H9 (cell line): ENCODE results near the gene RARA. TPM values are rescaled to one million over a fixed set of nuclear protein-coding genes. Genes with fewer than 3 reads are reported as not detected.

Source experiments
- DNase-seq: peaks from one replicate; pipeline ENCODE4 v3.0.0-alpha.2; 2017
- H2AFZ ChIP-seq: one replicate; pipeline ENCODE4 v1.6.1; 2013; ENCODE audit warnings: mild to moderate bottlenecking, low read length, control low read depth, moderate library complexity
- H2AK5ac ChIP-seq: 2 replicates; pipeline ENCODE4 v1.6.1; 2013; ENCODE audit warnings: low read length, control low read depth, mixed read lengths; ENCODE audit not compliant: insufficient read length
- H2BK120ac ChIP-seq: one replicate; pipeline ENCODE4 v1.6.1; 2013; ENCODE audit warnings: low read depth, mild to moderate bottlenecking, low read length, control low read depth, inconsistent platforms; ENCODE audit not compliant: poor library complexity, severe bottlenecking
- H2BK12ac ChIP-seq: 2 replicates; pipeline ENCODE4 v1.6.1; 2013; ENCODE audit warnings: low read length, control low read depth, mixed read lengths, low read depth; ENCODE audit not compliant: insufficient read length
- H2BK15ac ChIP-seq: 2 replicates; pipeline ENCODE4 v1.6.1; 2013; ENCODE audit warnings: low read depth, low read length, control low read depth
- H2BK20ac ChIP-seq: one replicate; pipeline ENCODE4 v1.6.1; 2013; ENCODE audit warnings: low read depth, mild to moderate bottlenecking, low read length, control low read depth, inconsistent platforms; ENCODE audit not compliant: poor library complexity, severe bottlenecking
- H2BK5ac ChIP-seq: 2 replicates; pipeline ENCODE4 v1.6.1; 2013; ENCODE audit warnings: low read length, control low read depth, mixed read lengths; ENCODE audit not compliant: insufficient read length
- H3K14ac ChIP-seq: 2 replicates; pipeline ENCODE4 v1.6.1; 2013; ENCODE audit warnings: low read length, control low read depth; ENCODE audit not compliant: insufficient read depth
- H3K18ac ChIP-seq: 2 replicates; pipeline ENCODE4 v1.6.1; 2013; ENCODE audit warnings: low read depth, mild to moderate bottlenecking, mixed read lengths, low read length, control low read depth; ENCODE audit not compliant: insufficient read length
- H3K23ac ChIP-seq: 2 replicates; pipeline ENCODE4 v1.6.1; 2013; ENCODE audit warnings: low read length, control low read depth, mixed read lengths, low read depth; ENCODE audit not compliant: insufficient read length
- H3K23me2 ChIP-seq: 2 replicates; pipeline ENCODE4 v1.6.1; 2013; ENCODE audit warnings: low read depth, mild to moderate bottlenecking, mixed read lengths, low read length, control low read depth; ENCODE audit not compliant: insufficient read length, poor library complexity, severe bottlenecking
- H3K27ac ChIP-seq: 2 replicates; pipeline ENCODE4 v1.5.1; 2013; ENCODE audit warnings: low read length, control low read depth, mixed read lengths, low read depth; ENCODE audit not compliant: insufficient read length
- H3K27me3 ChIP-seq: 2 replicates; pipeline ENCODE4 v1.6.1; 2013; ENCODE audit warnings: low read length, control low read depth, inconsistent platforms; ENCODE audit not compliant: insufficient read depth
- H3K4ac ChIP-seq: 2 replicates; pipeline ENCODE4 v1.6.1; 2013; ENCODE audit warnings: low read depth, mild to moderate bottlenecking, control low read depth, inconsistent platforms, low read length, moderate library complexity
- H3K4me1 ChIP-seq: 2 replicates; pipeline ENCODE4 v1.6.1; 2013; ENCODE audit warnings: low read length, control low read depth, inconsistent platforms; ENCODE audit not compliant: insufficient read depth
- H3K4me2 ChIP-seq: 2 replicates; pipeline ENCODE4 v1.6.1; 2013; ENCODE audit warnings: low read length, control low read depth, mixed read lengths; ENCODE audit not compliant: insufficient read length, insufficient read depth
- H3K56ac ChIP-seq: 2 replicates; pipeline ENCODE4 v1.6.1; 2013; ENCODE audit warnings: low read depth, mild to moderate bottlenecking, mixed read lengths, low read length, control low read depth; ENCODE audit not compliant: insufficient read length
- H3K79me1 ChIP-seq: 2 replicates; pipeline ENCODE4 v1.6.1; 2013; ENCODE audit warnings: low read depth, mild to moderate bottlenecking, moderate library complexity, low read length, control low read depth, inconsistent platforms; ENCODE audit not compliant: insufficient read depth, poor library complexity, severe bottlenecking
- H3K79me2 ChIP-seq: 2 replicates; pipeline ENCODE4 v1.6.1; 2013; ENCODE audit warnings: low read length, control low read depth, inconsistent platforms; ENCODE audit not compliant: insufficient read depth
- H3K9ac ChIP-seq: 2 replicates; pipeline ENCODE4 v1.6.1; 2013; ENCODE audit warnings: low read length, control low read depth, mixed read lengths; ENCODE audit not compliant: insufficient read length; ENCODE audit errors: extremely low read depth
- H3K9me3 ChIP-seq: one replicate; pipeline ENCODE4 v1.6.1; 2013; ENCODE audit warnings: low read depth, low read length, inconsistent platforms; ENCODE audit not compliant: control insufficient read depth
- H3T11ph ChIP-seq: one replicate; pipeline ENCODE4 v1.6.1; 2013; ENCODE audit warnings: mild to moderate bottlenecking, low read length, control low read depth, inconsistent platforms
- H4K20me1 ChIP-seq: one replicate; pipeline ENCODE4 v1.6.1; 2013; ENCODE audit not compliant: control insufficient read depth, insufficient read length, insufficient read depth
- H4K5ac ChIP-seq: 2 replicates; pipeline ENCODE4 v1.6.1; 2013; ENCODE audit warnings: low read depth, mild to moderate bottlenecking, mixed read lengths, low read length, control low read depth; ENCODE audit not compliant: insufficient read length
- H4K8ac ChIP-seq: replicated peaks from 2 replicates; pipeline ENCODE4 v1.6.1; 2013; ENCODE audit warnings: low read length, control low read depth, mixed read lengths, low read depth; ENCODE audit not compliant: insufficient read length
- H4K91ac ChIP-seq: 2 replicates; pipeline ENCODE4 v1.6.1; 2013; ENCODE audit warnings: low read depth, mild to moderate bottlenecking, moderate library complexity, mixed read lengths, low read length, control low read depth; ENCODE audit not compliant: insufficient read length
- H3K27ac Mint-ChIP-seq, 3 experiments: 2 replicates in 2 of 3; 3 replicates in 1 of 3; pipeline ENCODE4 v1.8.0; 2020 to 2021; ENCODE audit warnings: mixed read lengths in 3 of 3, mild to moderate bottlenecking in 1 of 3, moderate library complexity in 1 of 3
- H3K27me3 Mint-ChIP-seq: 2 replicates; pipeline ENCODE4 v1.8.0; 2021; ENCODE audit warnings: low read depth, mild to moderate bottlenecking, moderate library complexity, mixed read lengths
- H3K36me3 Mint-ChIP-seq, 3 experiments: 2 replicates in 2 of 3; 3 replicates in 1 of 3; pipeline ENCODE4 v1.8.0; 2020 to 2021; ENCODE audit warnings: low read depth in 3 of 3, mixed read lengths in 3 of 3; ENCODE audit not compliant: insufficient read depth in 1 of 3
- H3K4me1 Mint-ChIP-seq, 2 experiments: 2 replicates each; pipeline ENCODE4 v1.8.0; 2020; ENCODE audit warnings: mixed read lengths in 2 of 2
- H3K4me3 Mint-ChIP-seq, 2 experiments: 2 replicates in 1 of 2; 3 replicates in 1 of 2; pipeline ENCODE4 v1.8.0; 2020 to 2021; ENCODE audit warnings: mild to moderate bottlenecking in 2 of 2, mixed read lengths in 2 of 2, moderate library complexity in 1 of 2
- H3K9me3 Mint-ChIP-seq, 2 experiments: 2 replicates in 1 of 2; 3 replicates in 1 of 2; pipeline ENCODE4 v1.8.0; 2020; ENCODE audit warnings: mild to moderate bottlenecking in 2 of 2, mixed read lengths in 2 of 2, moderate library complexity in 1 of 2
- WGBS: extraction: QIAGEN DNeasy Blood & Tissue Kit; methylation state at CpG from one replicate; pipeline ENCODE4 v1.1.7; 2013; ENCODE audit warnings: missing lambda C conversion rate, low lambda C conversion rate, mixed read lengths; ENCODE audit not compliant: insufficient read length; ENCODE audit errors: extremely low coverage; 5-methylcytosine and 5-hydroxymethylcytosine counted together
- total RNA-seq: library from RNA; stranded (reverse); gene quantifications from 2 replicates; pipeline ENCODE4 v1.2.1, GENCODE V29; 2021
- TF ChIP-seq, protein P1 (sequence below): fragments of 200-600 bp; sonication (generic); conservative IDR thresholded peaks from 3 replicates; pipeline ENCODE4 v1.8.0; 2021; ENCODE audit warnings: antibody characterized with exemption, mild to moderate bottlenecking

Gene RARA
- total RNA-seq, 1 experiment from 2014 or later: 17.6 TPM

DNA sequence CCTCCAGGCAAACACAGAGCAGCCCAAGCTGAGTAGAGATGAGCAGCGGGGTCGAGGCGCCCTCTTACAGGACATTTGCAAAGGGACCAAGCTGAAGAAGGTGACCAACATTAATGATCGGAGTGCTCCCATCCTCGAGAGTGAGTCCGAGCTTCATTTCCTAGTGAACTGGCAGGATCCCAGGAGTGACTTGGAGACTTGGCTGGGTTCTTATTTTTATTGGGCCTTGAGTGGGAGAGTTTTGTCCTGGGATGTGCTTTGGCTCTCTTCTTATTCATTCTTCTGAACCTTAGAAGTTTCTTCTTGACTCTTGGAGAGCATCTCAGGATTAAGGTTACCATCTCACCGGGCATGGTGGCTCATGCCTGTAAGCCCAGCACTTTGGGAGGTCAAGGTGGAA is 48.5 kb upstream of the RARA start:
- Histone ChIP-seq H3T11ph (no peak overlapping the region), H3K23ac (no peak overlapping the region), H2BK120ac (no peak overlapping the region), H2BK12ac (no peak overlapping the region), H2BK5ac (no peak overlapping the region), H4K20me1 (no peaks in the 10 kb centered on the region), H3K14ac (no peak overlapping the region), H2BK20ac (no peak overlapping the region), H3K4me1 (no peaks in the 10 kb centered on the region), H3K4me2 (no peak overlapping the region), H3K18ac (no peak overlapping the region), H4K91ac (no peak overlapping the region), H3K23me2 (no peaks in the 10 kb centered on the region), H3K27me3 (no peaks in the 10 kb centered on the region), H3K79me2 (no peaks in the 10 kb centered on the region), H3K9ac (no peak overlapping the region), H2AFZ (no peak overlapping the region), H3K27ac (no peak overlapping the region), H3K9me3 (no peaks in the 10 kb centered on the region), H3K79me1 (no peaks in the 10 kb centered on the region), H3K56ac (no peak overlapping the region), H3K4ac (no peak overlapping the region), H2BK15ac (no peak overlapping the region), H4K5ac (no peak overlapping the region), H4K8ac (no peak overlapping the region), H2AK5ac (no peak overlapping the region)
- H3K36me3 Mint-ChIP-seq: peaks cover 29 to 52% (median 51%) of the 10 kb centered on the region in 3 experiments; a peak in 6 of 7 replicates
- H3K27me3 Mint-ChIP-seq: no peaks in the 10 kb centered on the region
- WGBS: no CpG with 5 or more reads among the region's 7 CpGs
- no peak for DNase-seq
- H3K27ac Mint-ChIP-seq: no peak overlapping the region
- no peaks in the 10 kb centered on the region for H3K9me3 Mint-ChIP-seq
- TF ChIP-seq, protein P1, sequence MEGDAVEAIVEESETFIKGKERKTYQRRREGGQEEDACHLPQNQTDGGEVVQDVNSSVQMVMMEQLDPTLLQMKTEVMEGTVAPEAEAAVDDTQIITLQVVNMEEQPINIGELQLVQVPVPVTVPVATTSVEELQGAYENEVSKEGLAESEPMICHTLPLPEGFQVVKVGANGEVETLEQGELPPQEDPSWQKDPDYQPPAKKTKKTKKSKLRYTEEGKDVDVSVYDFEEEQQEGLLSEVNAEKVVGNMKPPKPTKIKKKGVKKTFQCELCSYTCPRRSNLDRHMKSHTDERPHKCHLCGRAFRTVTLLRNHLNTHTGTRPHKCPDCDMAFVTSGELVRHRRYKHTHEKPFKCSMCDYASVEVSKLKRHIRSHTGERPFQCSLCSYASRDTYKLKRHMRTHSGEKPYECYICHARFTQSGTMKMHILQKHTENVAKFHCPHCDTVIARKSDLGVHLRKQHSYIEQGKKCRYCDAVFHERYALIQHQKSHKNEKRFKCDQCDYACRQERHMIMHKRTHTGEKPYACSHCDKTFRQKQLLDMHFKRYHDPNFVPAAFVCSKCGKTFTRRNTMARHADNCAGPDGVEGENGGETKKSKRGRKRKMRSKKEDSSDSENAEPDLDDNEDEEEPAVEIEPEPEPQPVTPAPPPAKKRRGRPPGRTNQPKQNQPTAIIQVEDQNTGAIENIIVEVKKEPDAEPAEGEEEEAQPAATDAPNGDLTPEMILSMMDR: no peak
- H3K4me1 Mint-ChIP-seq: peaks cover 0 to 7% of the 10 kb centered on the region in 2 experiments; a peak in 2 of 4 replicates
- no peak overlapping the region for H3K4me3 Mint-ChIP-seq
